K562 (cell line): ENCODE data around the gene SPRED2. TPM values are rescaled to one million over a fixed set of nuclear protein-coding genes. Genes with fewer than 3 reads are reported as not detected.

ENCODE experiments used
- BHLHE40 ChIP-seq: IDR thresholded peaks from 2 replicates; pipeline ENCODE4 v1.6.1; 2011; ENCODE audit warnings: low read length, improper control_type of control experiment
- DPF2 ChIP-seq: fragments of 450-650 bp; IDR thresholded peaks from 2 replicates; pipeline ENCODE4 v1.6.1; 2016
- ELF1 ChIP-seq: fragments of 200-800 bp; sonication (Bioruptor generic); IDR thresholded peaks from 2 replicates; pipeline ENCODE4 v1.6.1; 2016; ENCODE audit warnings: missing genetic modification characterization, missing compliant biosample characterization
- LARP7 ChIP-seq: fragments of 450-650 bp; IDR thresholded peaks from 2 replicates; pipeline ENCODE4 v1.6.1; 2016
- NBN ChIP-seq: fragments of 450-650 bp; IDR thresholded peaks from 2 replicates; pipeline ENCODE4 v1.6.1; 2016; ENCODE audit warnings: low read depth, mild to moderate bottlenecking
- POLR3A ChIP-seq: IDR thresholded peaks from 2 replicates; pipeline ENCODE4 v1.6.1; 2011; ENCODE audit warnings: borderline replicate concordance, mild to moderate bottlenecking, moderate library complexity; ENCODE audit not compliant: insufficient read length, insufficient read depth; ENCODE audit errors: extremely low read depth
- STAT6 ChIP-seq: sonication (generic); formaldehyde crosslinking; IDR thresholded peaks from 2 replicates; pipeline ENCODE4 v1.8.1; 2023; ENCODE audit warnings: mild to moderate bottlenecking, missing genetic modification reagents
- TOE1 ChIP-seq, 2 experiments: fragments of 450-650 bp in 1 of 2; sonication (generic) in 1 of 2; formaldehyde crosslinking in 1 of 2; IDR thresholded peaks; 2 replicates each; pipeline versions ENCODE4 v1.7.1 to v1.8.0; 2016 to 2022; ENCODE audit warnings: borderline replicate concordance in 2 of 2, mild to moderate bottlenecking in 2 of 2, antibody characterized with exemption in 1 of 2, inconsistent platforms in 1 of 2, low read depth in 1 of 2, missing genetic modification reagents in 1 of 2, moderate library complexity in 1 of 2
- ZC3H4 ChIP-seq: sonication (generic); formaldehyde crosslinking; IDR thresholded peaks from 2 replicates; pipeline ENCODE4 v1.9.0; 2021; ENCODE audit warnings: missing genetic modification reagents, borderline replicate concordance
- ZFP91 ChIP-seq: sonication (generic); formaldehyde crosslinking; IDR thresholded peaks from 2 replicates; pipeline ENCODE4 v1.8.0; 2022; ENCODE audit warnings: mild to moderate bottlenecking, missing genetic modification reagents
- polyA plus RNA-seq, 8 experiments: library from polyadenylated mRNA; depleted of rRNA in 4 of 8; stranded (reverse) in 5 of 8; unstranded in 3 of 8; fragments of >200 nt; fragmentation: Nextera tagmentation in 2 of 8; fragmentation: Illumina TruSeq in 1 of 8; extraction: Ambion mirVana in 2 of 8; extraction: Trizol in 1 of 8; gene quantifications; 2 replicates each; pipeline versions ENCODE4 v1.2.1 to v1.2.3, GENCODE V29; 2011 to 2014; ENCODE audit warnings: inconsistent platforms in 1 of 8, missing spikeins in 1 of 8
- total RNA-seq, 7 experiments: library from RNA; depleted of rRNA in 6 of 7; stranded (reverse); fragments of >200 nt in 6 of 7; fragmentation: Illumina TruSeq in 2 of 7; extraction: Trizol in 2 of 7; gene quantifications; 2 replicates each; pipeline versions ENCODE4 v1.2.1 to v1.2.3, GENCODE V29; 2011 to 2021; ENCODE audit warnings: low replicate concordance in 1 of 7
- TF ChIP-seq, protein P1 (sequence below): sonication (generic); formaldehyde crosslinking; IDR thresholded peaks from 2 replicates; pipeline ENCODE4 v1.8.0; 2023; ENCODE audit warnings: mild to moderate bottlenecking, missing genetic modification reagents
- TF ChIP-seq, protein P2 (sequence below): fragments of 250-450 bp; sonication (Bioruptor Pico); IDR thresholded peaks from 2 replicates; pipeline ENCODE4 v1.4.0; 2020; ENCODE audit warnings: borderline replicate concordance
- TF ChIP-seq, protein P3 (sequence below): fragments of 250-450 bp; sonication (Bioruptor Pico); IDR thresholded peaks from 2 replicates; pipeline ENCODE4 v1.8.0; 2021; ENCODE audit warnings: borderline replicate concordance, mild to moderate bottlenecking, moderate library complexity; ENCODE audit not compliant: poor library complexity, severe bottlenecking

SPRED2 gene
- total and polyA plus RNA-seq, 9 of the 15 experiments (the other 6 are each of a cell fraction or from before 2014, with no cell fraction given): 4.6 to 50.8 (median 14.1) TPM

DNA sequence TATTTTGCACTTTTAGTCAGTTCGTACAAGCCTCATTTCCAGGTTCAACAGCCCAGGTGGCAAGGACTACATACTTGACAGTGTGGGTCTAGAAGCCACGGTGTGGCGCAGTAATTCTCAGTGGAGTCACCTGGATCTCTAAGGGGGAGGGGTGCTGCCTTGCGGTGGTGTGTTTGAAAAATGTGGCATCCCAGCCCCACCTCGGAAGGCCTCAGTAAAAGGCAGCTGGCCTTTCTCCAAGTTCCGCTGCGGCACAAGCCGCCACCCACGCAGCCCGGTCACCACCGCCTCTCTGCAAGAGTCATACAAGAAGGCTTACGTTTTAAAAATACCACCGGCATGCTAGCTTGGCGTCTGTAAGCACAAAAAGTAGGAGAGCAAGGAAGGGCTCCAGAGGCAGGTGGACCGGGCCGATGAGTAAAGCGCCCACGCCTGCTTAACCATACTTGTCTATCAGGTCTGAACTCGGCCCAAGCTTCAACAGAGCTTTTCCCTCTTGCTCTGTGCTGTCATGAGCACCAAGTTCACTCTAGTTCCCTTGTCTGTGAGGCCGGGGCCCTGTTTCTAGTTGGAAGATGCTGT lies 49.5 kb downstream of the SPRED2 start (continued):
- TF ChIP-seq, protein P1, sequence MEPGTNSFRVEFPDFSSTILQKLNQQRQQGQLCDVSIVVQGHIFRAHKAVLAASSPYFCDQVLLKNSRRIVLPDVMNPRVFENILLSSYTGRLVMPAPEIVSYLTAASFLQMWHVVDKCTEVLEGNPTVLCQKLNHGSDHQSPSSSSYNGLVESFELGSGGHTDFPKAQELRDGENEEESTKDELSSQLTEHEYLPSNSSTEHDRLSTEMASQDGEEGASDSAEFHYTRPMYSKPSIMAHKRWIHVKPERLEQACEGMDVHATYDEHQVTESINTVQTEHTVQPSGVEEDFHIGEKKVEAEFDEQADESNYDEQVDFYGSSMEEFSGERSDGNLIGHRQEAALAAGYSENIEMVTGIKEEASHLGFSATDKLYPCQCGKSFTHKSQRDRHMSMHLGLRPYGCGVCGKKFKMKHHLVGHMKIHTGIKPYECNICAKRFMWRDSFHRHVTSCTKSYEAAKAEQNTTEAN (CRISPR knock-in tag): no peak
- TF ChIP-seq, protein P2, sequence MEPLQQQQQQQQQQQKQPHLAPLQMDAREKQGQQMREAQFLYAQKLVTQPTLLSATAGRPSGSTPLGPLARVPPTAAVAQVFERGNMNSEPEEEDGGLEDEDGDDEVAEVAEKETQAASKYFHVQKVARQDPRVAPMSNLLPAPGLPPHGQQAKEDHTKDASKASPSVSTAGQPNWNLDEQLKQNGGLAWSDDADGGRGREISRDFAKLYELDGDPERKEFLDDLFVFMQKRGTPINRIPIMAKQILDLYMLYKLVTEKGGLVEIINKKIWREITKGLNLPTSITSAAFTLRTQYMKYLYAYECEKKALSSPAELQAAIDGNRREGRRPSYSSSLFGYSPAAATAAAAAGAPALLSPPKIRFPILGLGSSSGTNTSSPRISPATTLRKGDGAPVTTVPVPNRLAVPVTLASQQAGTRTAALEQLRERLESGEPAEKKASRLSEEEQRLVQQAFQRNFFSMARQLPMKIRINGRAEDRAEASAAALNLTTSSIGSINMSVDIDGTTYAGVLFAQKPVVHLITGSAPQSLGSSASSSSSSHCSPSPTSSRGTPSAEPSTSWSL (CRISPR knock-in tag): no peak
- TF ChIP-seq BHLHE40: peak; percentile 69
- TF ChIP-seq ZC3H4: no peak
- TF ChIP-seq ZFP91 (CRISPR knock-in tag): no peak
- TF ChIP-seq TOE1 (IDR thresholded peaks at IDR 0.05; ENCODE audit: borderline replicate concordance): peak; percentile 24; the same call in 1 of the 2 replicates
- TF ChIP-seq TOE1 (CRISPR knock-in tag; IDR thresholded peaks at IDR 0.05; ENCODE audit: borderline replicate concordance, low read depth): no peak
- TF ChIP-seq STAT6: no peak
- TF ChIP-seq, protein P3, sequence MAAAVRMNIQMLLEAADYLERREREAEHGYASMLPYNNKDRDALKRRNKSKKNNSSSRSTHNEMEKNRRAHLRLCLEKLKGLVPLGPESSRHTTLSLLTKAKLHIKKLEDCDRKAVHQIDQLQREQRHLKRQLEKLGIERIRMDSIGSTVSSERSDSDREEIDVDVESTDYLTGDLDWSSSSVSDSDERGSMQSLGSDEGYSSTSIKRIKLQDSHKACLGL (CRISPR knock-in tag): no peak
- peak; percentile 23; the same call in 1 of the 2 replicates for TF ChIP-seq NBN
- TF ChIP-seq ELF1 (tag): no peak
- peak; percentile 72 for TF ChIP-seq DPF2
- no peak for TF ChIP-seq LARP7
- TF ChIP-seq POLR3A: no peak
